T-cell (primary cell): ENCODE results near the gene DOK4. TPM values are rescaled to one million over a fixed set of nuclear protein-coding genes. Genes with fewer than 3 reads are reported as not detected.

ENCODE experiments used
- ATAC-seq, 4 experiments: fragments of 200-7000 bp in 3 of 4; fragments of 150-1000 bp in 1 of 4; cut with Tn5 transposase; replicated peaks in 1 of 4; 1 replicate in 3 of 4; 2 replicates in 1 of 4; pipeline ENCODE4 v1.10.0; 2021; ENCODE audit warnings: moderate library complexity in 3 of 4, mild to moderate bottlenecking in 2 of 4, moderate number of reproducible peaks in 1 of 4
- CTCF ChIA-PET, 2 donors: fragments of 300-600 bp; sonication (Branson Sonifier 250); formaldehyde crosslinking; loops; one replicate each; lab custom pipeline; 2022; ENCODE audit warnings: antibody characterized with exemption in 2 of 2; lab: Charles Lee
- POLR2A ChIA-PET, 2 donors: fragments of 300-600 bp; sonication (Branson Sonifier 250); formaldehyde crosslinking; loops; one replicate each; lab custom pipeline; 2022; ENCODE audit warnings: antibody characterized with exemption in 2 of 2; lab: Charles Lee
- DNase-seq, 35 experiments: peaks; one replicate each; pipeline versions ENCODE4 v3.0.0 to v3.0.0-alpha.2; 2013 to 2023
- H3K27ac ChIP-seq: one replicate; pipeline ENCODE4 v1.5.1; 2013; ENCODE audit warnings: low read length
- H3K27me3 ChIP-seq, 2 experiments: replicated peaks in 1 of 2; 1 replicate in 1 of 2; 2 replicates in 1 of 2; pipeline versions ENCODE4 v1.6.1 to v1.7.0; 2013; ENCODE audit warnings: low read length in 1 of 2, mixed read lengths in 1 of 2; ENCODE audit not compliant: control insufficient read depth in 2 of 2, insufficient read depth in 2 of 2; ENCODE audit errors: extremely low read depth in 1 of 2
- H3K36me3 ChIP-seq, 2 donors: 1 replicate in 1 of 2; 2 replicates in 1 of 2; pipeline versions ENCODE4 v1.6.1 to v1.7.0; 2013; ENCODE audit warnings: low read length in 1 of 2; ENCODE audit not compliant: control insufficient read depth in 2 of 2, insufficient read depth in 1 of 2; ENCODE audit errors: extremely low read depth in 1 of 2
- H3K4me1 ChIP-seq, 2 experiments: 1 replicate in 1 of 2; 2 replicates in 1 of 2; pipeline versions ENCODE4 v1.6.1 to v1.7.0; 2013; ENCODE audit warnings: low read length in 2 of 2, mixed read lengths in 1 of 2; ENCODE audit not compliant: insufficient read depth in 2 of 2, control insufficient read depth in 1 of 2; ENCODE audit errors: extremely low read depth in 1 of 2
- H3K4me3 ChIP-seq, 2 donors: 1 replicate in 1 of 2; 2 replicates in 1 of 2; pipeline versions ENCODE4 v1.5.1 to v1.7.0; 2013; ENCODE audit warnings: mild to moderate bottlenecking in 2 of 2, low read length in 1 of 2, moderate library complexity in 1 of 2; ENCODE audit not compliant: control insufficient read depth in 1 of 2; ENCODE audit errors: extremely low read depth in 1 of 2
- H3K9me3 ChIP-seq: 2 replicates; pipeline ENCODE4 v1.7.0; 2013
- H3K27ac Mint-ChIP-seq, 2 donors: one replicate each; pipeline ENCODE4 v1.8.0; 2020 to 2021; ENCODE audit warnings: mild to moderate bottlenecking in 2 of 2, mixed read lengths in 2 of 2
- H3K27me3 Mint-ChIP-seq, 2 donors: one replicate each; pipeline ENCODE4 v1.8.0; 2021 to 2022; ENCODE audit warnings: mixed read lengths in 2 of 2
- H3K36me3 Mint-ChIP-seq: one replicate; pipeline ENCODE4 v1.8.0; 2021; ENCODE audit warnings: mixed read lengths
- H3K4me1 Mint-ChIP-seq, 3 donors: one replicate each; pipeline ENCODE4 v1.8.0; 2020 to 2022; ENCODE audit warnings: mixed read lengths in 3 of 3, mild to moderate bottlenecking in 1 of 3
- H3K4me3 Mint-ChIP-seq, 3 donors: one replicate each; pipeline ENCODE4 v1.8.0; 2020 to 2022; ENCODE audit warnings: mild to moderate bottlenecking in 3 of 3, mixed read lengths in 3 of 3, moderate library complexity in 3 of 3
- H3K9me3 Mint-ChIP-seq, 3 donors: one replicate each; pipeline ENCODE4 v1.8.0; 2020 to 2022; ENCODE audit warnings: mixed read lengths in 3 of 3
- WGBS: methylation state at CpG from one replicate; pipeline ENCODE4 v1.1.5; 2013; ENCODE audit warnings: missing lambda C conversion rate; ENCODE audit not compliant: insufficient coverage; 5-methylcytosine and 5-hydroxymethylcytosine counted together
- total RNA-seq, 35 experiments: library from RNA in 6 of 35; stranded (reverse) in 6 of 35; fragments of 120-200 nt in 1 of 35; gene quantifications; one replicate each; pipeline versions ENCODE4 v1.2.1 to v1.2.4 and lab custom pipeline; 2013 to 2026

The DOK4 gene
- total RNA-seq, 5 donors from 2014 or later (not counting 1 experiment from before 2014, with no cell fraction given) = 2.2 to 4.1 (median 3.1) TPM

- Mint-ChIP-seq H3K4me3 (no peak overlapping the region), H3K9me3 (no peaks in the 10 kb centered on the region), H3K27ac (no peak overlapping the region), H3K4me1 (peaks cover 8 to 10% (median 10%) of the 10 kb centered on the region in 3 donors), H3K36me3 (no peaks in the 10 kb centered on the region), H3K27me3 (peaks cover 0 to 3% of the 10 kb centered on the region in 2 donors)
- Histone ChIP-seq H3K27me3 (peaks cover 0 to 13% of the 10 kb centered on the region in 2 experiments), H3K36me3 (no peaks in the 10 kb centered on the region), H3K4me1 (peaks cover 3 to 19% of the 10 kb centered on the region in 2 experiments), H3K9me3 (no peaks in the 10 kb centered on the region), H3K27ac (no peak overlapping the region), H3K4me3 (no peak overlapping the region)
- CTCF ChIA-PET = no interaction called here
- no peak for ATAC-seq
- 86% methylated on average over 1 of the region's 4 CpGs for WGBS
- POLR2A ChIA-PET = no interaction called here
- no peak for DNase-seq
Observed at GRCh38 chr16:57498031-57498430, 11.7 kb upstream of the DOK4 start.

- Histone ChIP-seq H3K4me1 (peaks cover 3 to 19% of the 10 kb centered on the region in 2 experiments), H3K27me3 (peaks cover 0 to 17% of the 10 kb centered on the region in 2 experiments), H3K9me3 (no peaks in the 10 kb centered on the region), H3K36me3 (no peaks in the 10 kb centered on the region), H3K4me3 (no peak overlapping the region), H3K27ac (no peak overlapping the region)
- Mint-ChIP-seq H3K36me3 (no peaks in the 10 kb centered on the region), H3K4me1 (peaks cover 8 to 10% (median 10%) of the 10 kb centered on the region in 3 donors), H3K27me3 (peaks cover 0 to 3% of the 10 kb centered on the region in 2 donors), H3K9me3 (no peaks in the 10 kb centered on the region), H3K4me3 (no peak overlapping the region), H3K27ac (no peak overlapping the region)
- POLR2A ChIA-PET = no interaction called here
- ATAC-seq = no peak
- 95% methylated on average over 5 of the region's 13 CpGs for WGBS
- CTCF ChIA-PET = no interaction called here
- DNase-seq = no peak
Observed at GRCh38 chr16:57497121-57497520, 10.8 kb upstream of the DOK4 start.

GRCh38 chr16:57493767-57494166 lies 7.5 kb upstream of the DOK4 start:
- Mint-ChIP-seq H3K4me3 (no peak overlapping the region), H3K36me3 (no peaks in the 10 kb centered on the region), H3K27me3 (peaks cover 1 to 3% of the 10 kb centered on the region in 2 donors), H3K27ac (no peak overlapping the region), H3K4me1 (no peaks in the 10 kb centered on the region), H3K9me3 (no peaks in the 10 kb centered on the region)
- Histone ChIP-seq H3K27me3 (peaks cover 0 to 14% of the 10 kb centered on the region in 2 experiments), H3K36me3 (no peaks in the 10 kb centered on the region), H3K9me3 (no peaks in the 10 kb centered on the region), H3K27ac (no peak overlapping the region), H3K4me1 (no peaks in the 10 kb centered on the region), H3K4me3 (no peak overlapping the region)
- WGBS = no CpG with 5 or more reads among the region's 4 CpGs
- ChIA-PET CTCF (no interaction called here), POLR2A (no interaction called here)
- DNase-seq (no peak), ATAC-seq (no peak)

- H3K9me3 ChIP-seq = no peaks in the 10 kb centered on the region
- no peaks in the 10 kb centered on the region for H3K36me3 ChIP-seq
- H3K4me1 Mint-ChIP-seq = peaks cover 17 to 26% (median 25%) of the 10 kb centered on the region in 3 donors
- DNase-seq (no peak), ATAC-seq (no peak)
- no peaks in the 10 kb centered on the region for H3K36me3 Mint-ChIP-seq
- peaks cover 0 to 1% of the 10 kb centered on the region in 2 donors for H3K27me3 Mint-ChIP-seq
- H3K27me3 ChIP-seq = peaks cover 0 to 6% of the 10 kb centered on the region in 2 experiments
- no peak overlapping the region for H3K4me3 Mint-ChIP-seq
- H3K9me3 Mint-ChIP-seq = no peaks in the 10 kb centered on the region
- no peak overlapping the region for H3K27ac Mint-ChIP-seq
- H3K4me1 ChIP-seq = peaks cover 0 to 25% of the 10 kb centered on the region in 2 experiments
- no peak overlapping the region for H3K27ac ChIP-seq
- ChIA-PET CTCF (no interaction called here), POLR2A (interaction anchor here in 1 of 2 donors (0.6 kb wide), 1 partner anchor 65 kb away, joined by 3 read pairs; no protein-coding TSS in a partner anchor)
- H3K4me3 ChIP-seq = no peak overlapping the region
- whole genome bisulfite sequencing = 80% methylated on average over 1 of the region's 5 CpGs
Observed at GRCh38 chr16:57489229-57489628, 2.9 kb upstream of the DOK4 start.

GRCh38 chr16:57486858-57487834 lies 853 bp upstream of the DOK4 start:
- 89% methylated on average over 5 of the region's 8 CpGs for WGBS
- H3K27me3 Mint-ChIP-seq = peaks cover 0 to 1% of the 10 kb centered on the region in 2 donors
- no peak overlapping the region for H3K27ac Mint-ChIP-seq
- peaks cover 17 to 26% (median 25%) of the 10 kb centered on the region in 3 donors for H3K4me1 Mint-ChIP-seq
- peak overlapping the region; percentile 61 to 94 (median 69) for H3K4me3 Mint-ChIP-seq
- ChIA-PET POLR2A (interaction anchor here in 1 of 2 donors (0.8 kb wide), 1 partner anchor 9 kb away, joined by 3 read pairs; no protein-coding TSS in a partner anchor), CTCF (interaction anchor here (0.6 to 2.7 kb wide), 3 partner anchors 25 to 51 kb away, joined by 3 to 11 read pairs (median 5); partner anchors contain the start of gene POLR2C (in 1 of the 2))
- no peak overlapping the region for H3K27ac ChIP-seq
- peak overlapping the region in 1 of 2 donors; percentile 38 for H3K4me3 ChIP-seq
- ATAC-seq (no peak), DNase-seq (no peak)
- H3K4me1 ChIP-seq = peaks cover 0 to 25% of the 10 kb centered on the region in 2 experiments
- H3K9me3 ChIP-seq = no peaks in the 10 kb centered on the region
- H3K27me3 ChIP-seq = peaks cover 0 to 3% of the 10 kb centered on the region in 2 experiments
- no peaks in the 10 kb centered on the region for H3K36me3 Mint-ChIP-seq
- H3K36me3 ChIP-seq = no peaks in the 10 kb centered on the region
- no peaks in the 10 kb centered on the region for H3K9me3 Mint-ChIP-seq

GRCh38 chr16:57485091-57485915 lies 990 bp downstream of the DOK4 start:
- H3K36me3 Mint-ChIP-seq = no peaks in the 10 kb centered on the region
- peaks cover 0 to 3% of the 10 kb centered on the region in 2 experiments for H3K27me3 ChIP-seq
- H3K4me3 Mint-ChIP-seq = peak overlapping the region; percentile 80 to 94 (median 83)
- H3K27ac ChIP-seq = no peak overlapping the region
- H3K36me3 ChIP-seq = no peaks in the 10 kb centered on the region
- H3K4me1 ChIP-seq = peaks cover 0 to 25% of the 10 kb centered on the region in 2 experiments
- peak overlapping the region in 1 of 2 donors; percentile 69 for H3K27ac Mint-ChIP-seq
- CTCF ChIA-PET = interaction anchor here in 1 of 2 donors (1.6 kb wide), 1 partner anchor 23 kb away, joined by 5 read pairs; the partner anchor contains the start of gene POLR2C
- peak overlapping the region; percentile 72 to 77 for H3K4me3 ChIP-seq
- DNase-seq (no peak), ATAC-seq (no peak)
- H3K9me3 ChIP-seq = no peaks in the 10 kb centered on the region
- WGBS = 84% methylated on average over 11 of the region's 14 CpGs
- peaks cover 17 to 26% (median 25%) of the 10 kb centered on the region in 3 donors for H3K4me1 Mint-ChIP-seq
- H3K27me3 Mint-ChIP-seq = no peaks in the 10 kb centered on the region
- H3K9me3 Mint-ChIP-seq = no peaks in the 10 kb centered on the region
- POLR2A ChIA-PET = no interaction called here
